ENCODE results near the gene PGLYRP4.

PGLYRP4 gene

GRCh38 chr1:153370146-153370545 is 21.5 kb upstream of the PGLYRP4 start:
- H2BK120ac ChIP-seq (ENCODE audit: low read depth, low read length) = no peak overlapping the region
- peaks cover 9 to 58% of the 10 kb centered on the region in 2 experiments for H3K27me3 ChIP-seq (ENCODE audit: control insufficient read depth in 1 of 2, insufficient read depth in 1 of 2, low read length in 2 of 2)
- H3K9ac ChIP-seq (ENCODE audit: low read length) = no peak overlapping the region
- H3K27ac ChIP-seq (ENCODE audit: low read length, poor library complexity, severe bottlenecking) = no peak overlapping the region
- no peak overlapping the region for H3K4me3 ChIP-seq (ENCODE audit: insufficient read depth in 1 of 2, low read depth in 1 of 2, low read length in 2 of 2)
- no peak overlapping the region for H4K8ac ChIP-seq (ENCODE audit: low read length)
- H2BK12ac ChIP-seq (ENCODE audit: low read length in 2 of 2) = no peak overlapping the region
- no peak overlapping the region for H3K14ac ChIP-seq (ENCODE audit: low read length in 2 of 2)
- no peaks in the 10 kb centered on the region for H3K9me3 ChIP-seq (ENCODE audit: control insufficient read depth, low read length)
- H2BK15ac ChIP-seq (ENCODE audit: low read depth, poor library complexity, severe bottlenecking) = no peak overlapping the region
- H2AK5ac ChIP-seq (ENCODE audit: low read length, severe bottlenecking) = no peak overlapping the region
- no peak overlapping the region for H3K4ac ChIP-seq (ENCODE audit: low read depth in 1 of 2, low read length in 2 of 2)
- H2AFZ ChIP-seq (ENCODE audit: low read depth, low read length) = no peak overlapping the region
- H2BK5ac ChIP-seq (ENCODE audit: low read depth, low read length, poor library complexity, severe bottlenecking) = no peak overlapping the region
- H3K79me1 ChIP-seq (replicated peaks; ENCODE audit: low read length, poor library complexity, severe bottlenecking) = no peaks in the 10 kb centered on the region
- H3K18ac ChIP-seq (ENCODE audit: low read depth in 1 of 2, low read length in 2 of 2) = no peak overlapping the region
- no peak overlapping the region for H4K91ac ChIP-seq (ENCODE audit: low read length)
- H3K36me3 ChIP-seq (ENCODE audit: control insufficient read depth in 1 of 2, insufficient read depth in 2 of 2, low read depth in 1 of 2, low read length in 2 of 2) = no peaks in the 10 kb centered on the region
- no peak for DNase-seq
- WGBS = 58% methylated on average over 3 of the region's 3 CpGs
- no peaks in the 10 kb centered on the region for H3K4me1 ChIP-seq (ENCODE audit: control insufficient read depth, insufficient read depth, low read depth, low read length)
- no peak overlapping the region for H3K23ac ChIP-seq (ENCODE audit: low read length in 2 of 2)
- H3K4me2 ChIP-seq (ENCODE audit: low read length, poor library complexity, severe bottlenecking) = no peak overlapping the region

GRCh38 chr1:153368495-153368894 is 19.9 kb upstream of the PGLYRP4 start:
- DNase-seq = no peak
- Histone ChIP-seq H2AK5ac (ENCODE audit: low read length, severe bottlenecking) (no peak overlapping the region), H3K79me1 (replicated peaks; ENCODE audit: low read length, poor library complexity, severe bottlenecking) (no peaks in the 10 kb centered on the region), H4K8ac (ENCODE audit: low read length) (no peak overlapping the region), H3K4ac (ENCODE audit: low read depth in 1 of 2, low read length in 2 of 2) (no peak overlapping the region), H3K23ac (ENCODE audit: low read length in 2 of 2) (no peak overlapping the region), H3K4me1 (ENCODE audit: control insufficient read depth, insufficient read depth, low read depth, low read length) (no peaks in the 10 kb centered on the region), H3K27me3 (ENCODE audit: control insufficient read depth in 1 of 2, insufficient read depth in 1 of 2, low read length in 2 of 2) (peaks cover 13 to 65% of the 10 kb centered on the region in 2 experiments), H2BK15ac (ENCODE audit: low read depth, poor library complexity, severe bottlenecking) (no peak overlapping the region), H2BK12ac (ENCODE audit: low read length in 2 of 2) (no peak overlapping the region), H2BK5ac (ENCODE audit: low read depth, low read length, poor library complexity, severe bottlenecking) (no peak overlapping the region), H3K9ac (ENCODE audit: low read length) (no peak overlapping the region), H2AFZ (ENCODE audit: low read depth, low read length) (no peak overlapping the region), H3K27ac (ENCODE audit: low read length, poor library complexity, severe bottlenecking) (no peak overlapping the region), H4K91ac (ENCODE audit: low read length) (no peak overlapping the region), H3K14ac (ENCODE audit: low read length in 2 of 2) (no peak overlapping the region), H3K36me3 (ENCODE audit: control insufficient read depth in 1 of 2, insufficient read depth in 2 of 2, low read depth in 1 of 2, low read length in 2 of 2) (no peaks in the 10 kb centered on the region), H3K4me2 (ENCODE audit: low read length, poor library complexity, severe bottlenecking) (no peak overlapping the region), H3K18ac (ENCODE audit: low read depth in 1 of 2, low read length in 2 of 2) (no peak overlapping the region), H3K9me3 (ENCODE audit: control insufficient read depth, low read length) (no peaks in the 10 kb centered on the region), H2BK120ac (ENCODE audit: low read depth, low read length) (no peak overlapping the region), H3K4me3 (ENCODE audit: insufficient read depth in 1 of 2, low read depth in 1 of 2, low read length in 2 of 2) (no peak overlapping the region)
- WGBS = no CpG with 5 or more reads among the region's 2 CpGs

- no peak overlapping the region for H3K4me2 ChIP-seq (ENCODE audit: low read length, poor library complexity, severe bottlenecking)
Observed at GRCh38 chr1:153367090-153367489, 18.4 kb upstream of the PGLYRP4 start.

GRCh38 chr1:153366261-153366660 is 17.6 kb upstream of the PGLYRP4 start:
- H3K9ac ChIP-seq (ENCODE audit: low read length) = no peak overlapping the region
- no peak overlapping the region for H3K18ac ChIP-seq (ENCODE audit: low read depth in 1 of 2, low read length in 2 of 2)
- H3K4ac ChIP-seq (ENCODE audit: low read depth in 1 of 2, low read length in 2 of 2) = no peak overlapping the region
- H3K79me1 ChIP-seq (replicated peaks; ENCODE audit: low read length, poor library complexity, severe bottlenecking) = no peaks in the 10 kb centered on the region
- H2BK5ac ChIP-seq (ENCODE audit: low read depth, low read length, poor library complexity, severe bottlenecking) = no peak overlapping the region
- no peak overlapping the region for H2BK15ac ChIP-seq (ENCODE audit: low read depth, poor library complexity, severe bottlenecking)
- H2BK120ac ChIP-seq (ENCODE audit: low read depth, low read length) = no peak overlapping the region
- no peak overlapping the region for H3K23ac ChIP-seq (ENCODE audit: low read length in 2 of 2)
- no peak for DNase-seq
- no peak overlapping the region for H3K14ac ChIP-seq (ENCODE audit: low read length in 2 of 2)
- no peak overlapping the region for H4K8ac ChIP-seq (ENCODE audit: low read length)
- no peak overlapping the region for H3K4me3 ChIP-seq (ENCODE audit: insufficient read depth in 1 of 2, low read depth in 1 of 2, low read length in 2 of 2)
- no peaks in the 10 kb centered on the region for H3K4me1 ChIP-seq (ENCODE audit: control insufficient read depth, insufficient read depth, low read depth, low read length)
- H3K4me2 ChIP-seq (ENCODE audit: low read length, poor library complexity, severe bottlenecking) = no peak overlapping the region
- H3K36me3 ChIP-seq (ENCODE audit: control insufficient read depth in 1 of 2, insufficient read depth in 2 of 2, low read depth in 1 of 2, low read length in 2 of 2) = no peaks in the 10 kb centered on the region
- 49% methylated on average over 6 of the region's 6 CpGs for WGBS
- no peak overlapping the region for H4K91ac ChIP-seq (ENCODE audit: low read length)
- H2AFZ ChIP-seq (ENCODE audit: low read depth, low read length) = no peak overlapping the region
- peaks cover 26 to 71% of the 10 kb centered on the region in 2 experiments for H3K27me3 ChIP-seq (ENCODE audit: control insufficient read depth in 1 of 2, insufficient read depth in 1 of 2, low read length in 2 of 2)
- H3K27ac ChIP-seq (ENCODE audit: low read length, poor library complexity, severe bottlenecking) = no peak overlapping the region
- H2BK12ac ChIP-seq (ENCODE audit: low read length in 2 of 2) = no peak overlapping the region
- H3K9me3 ChIP-seq (ENCODE audit: control insufficient read depth, low read length) = no peaks in the 10 kb centered on the region
- H2AK5ac ChIP-seq (ENCODE audit: low read length, severe bottlenecking) = no peak overlapping the region

More at GRCh38 chr1:153367090-153367489, 18.4 kb upstream of the PGLYRP4 start:
- no peak overlapping the region for H3K9ac ChIP-seq (ENCODE audit: low read length)
- H2AFZ ChIP-seq (ENCODE audit: low read depth, low read length) = no peak overlapping the region
- no peak overlapping the region for H3K14ac ChIP-seq (ENCODE audit: low read length in 2 of 2)
- no peak overlapping the region for H4K91ac ChIP-seq (ENCODE audit: low read length)
- H2BK12ac ChIP-seq (ENCODE audit: low read length in 2 of 2) = no peak overlapping the region
- no peak overlapping the region for H2BK5ac ChIP-seq (ENCODE audit: low read depth, low read length, poor library complexity, severe bottlenecking)
- no peaks in the 10 kb centered on the region for H3K36me3 ChIP-seq (ENCODE audit: control insufficient read depth in 1 of 2, insufficient read depth in 2 of 2, low read depth in 1 of 2, low read length in 2 of 2)
- H3K4ac ChIP-seq (ENCODE audit: low read depth in 1 of 2, low read length in 2 of 2) = no peak overlapping the region
- no peaks in the 10 kb centered on the region for H3K79me1 ChIP-seq (replicated peaks; ENCODE audit: low read length, poor library complexity, severe bottlenecking)
- peaks cover 19 to 68% of the 10 kb centered on the region in 2 experiments for H3K27me3 ChIP-seq (ENCODE audit: control insufficient read depth in 1 of 2, insufficient read depth in 1 of 2, low read length in 2 of 2)
- H3K9me3 ChIP-seq (ENCODE audit: control insufficient read depth, low read length) = no peaks in the 10 kb centered on the region
- H3K23ac ChIP-seq (ENCODE audit: low read length in 2 of 2) = no peak overlapping the region
- no peak for DNase-seq
- no peaks in the 10 kb centered on the region for H3K4me1 ChIP-seq (ENCODE audit: control insufficient read depth, insufficient read depth, low read depth, low read length)
- H2AK5ac ChIP-seq (ENCODE audit: low read length, severe bottlenecking) = no peak overlapping the region
- H2BK120ac ChIP-seq (ENCODE audit: low read depth, low read length) = no peak overlapping the region
- 60% methylated on average over 2 of the region's 2 CpGs for WGBS
- no peak overlapping the region for H3K18ac ChIP-seq (ENCODE audit: low read depth in 1 of 2, low read length in 2 of 2)
- no peak overlapping the region for H2BK15ac ChIP-seq (ENCODE audit: low read depth, poor library complexity, severe bottlenecking)
- no peak overlapping the region for H3K4me3 ChIP-seq (ENCODE audit: insufficient read depth in 1 of 2, low read depth in 1 of 2, low read length in 2 of 2)
- H3K27ac ChIP-seq (ENCODE audit: low read length, poor library complexity, severe bottlenecking) = no peak overlapping the region
- no peak overlapping the region for H4K8ac ChIP-seq (ENCODE audit: low read length)

Data from mesenchymal stem cell (in vitro differentiated cells and primary cell).